NCI-H82 treated with DMSO at 0.1 percent for 48 hours (cell line): ENCODE measurements around the gene IL4I1.

ENCODE experiments used
- DNase-seq: peaks from one replicate; lab custom pipeline; 2025; ENCODE audit not compliant: unreplicated experiment; lab: John Stamatoyannopoulos, UW

Gene IL4I1

DNA sequence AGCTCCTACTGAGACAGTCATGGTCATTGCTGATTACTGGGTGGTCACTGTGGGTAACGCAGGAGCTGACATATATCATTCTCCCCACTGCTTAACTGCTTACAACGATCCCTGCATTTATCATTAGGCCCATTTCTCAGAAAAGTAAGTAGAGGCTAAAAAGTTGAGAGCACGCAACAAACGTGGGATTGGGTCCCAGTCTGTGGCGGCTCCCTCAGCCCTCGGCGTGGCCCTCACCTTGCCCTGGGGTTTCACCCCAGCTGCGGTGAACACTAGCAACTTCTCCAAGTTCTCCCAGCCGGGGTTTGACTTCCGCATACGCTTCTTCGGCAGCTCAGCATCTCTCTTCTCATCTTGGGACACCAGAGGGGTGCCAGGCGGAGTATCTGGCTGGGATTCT lies 31.8 kb downstream of the IL4I1 start:
- DNase-seq: no peak

DNA sequence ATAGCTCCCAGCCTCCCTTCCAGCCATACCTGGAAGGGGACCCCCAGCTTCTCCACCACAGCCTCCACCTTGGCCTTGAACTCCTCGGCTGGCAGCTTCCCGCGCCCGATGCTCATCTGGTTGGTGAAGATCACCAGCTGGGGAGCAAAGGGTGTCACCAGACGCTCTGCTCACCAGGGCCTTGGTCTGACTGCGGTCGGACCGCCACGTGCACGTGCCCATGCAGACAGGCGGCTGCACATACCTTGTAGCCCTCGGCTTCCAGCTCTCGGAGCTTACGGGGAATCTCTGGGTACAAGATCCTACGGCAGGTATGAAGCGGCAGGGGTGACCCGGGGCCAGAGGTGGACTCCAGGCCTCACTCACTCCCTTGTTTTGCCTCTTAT lies 32.8 kb downstream of the IL4I1 start:
- no peak for DNase-seq

DNA sequence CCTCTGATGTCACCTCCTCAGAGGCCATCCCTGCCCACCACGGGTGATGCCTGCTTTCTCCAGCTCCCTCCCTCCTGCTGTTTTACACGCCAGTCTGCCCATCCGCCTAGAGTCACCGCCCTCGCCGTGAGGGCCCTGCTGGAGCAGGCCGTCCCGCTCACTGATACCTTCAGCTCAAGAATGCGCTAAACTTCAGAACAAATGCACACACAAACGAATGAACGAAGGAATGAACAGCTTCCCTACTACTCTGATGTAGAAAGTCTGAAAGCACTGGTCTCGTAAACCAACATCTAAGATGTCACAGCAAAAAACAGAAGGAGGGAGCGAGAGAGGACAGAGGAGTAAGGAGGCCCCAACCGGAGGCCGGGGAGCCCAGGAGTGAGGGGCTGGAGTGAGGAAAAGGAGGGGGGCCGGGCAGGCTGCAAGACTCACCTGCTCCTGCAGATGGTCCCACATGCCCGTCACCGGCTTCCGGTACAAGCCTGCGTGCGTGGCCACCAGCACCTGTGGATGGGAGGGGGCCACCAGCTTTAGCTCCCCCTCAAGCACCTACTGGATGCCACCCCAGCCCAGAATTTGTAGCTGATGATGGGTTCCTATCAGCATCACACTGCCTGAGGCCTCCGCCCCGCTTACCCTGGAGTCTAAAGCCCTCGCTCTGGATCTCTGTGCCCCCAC lies 33.3 kb downstream of the IL4I1 start:
- DNase-seq: no peak

DNA sequence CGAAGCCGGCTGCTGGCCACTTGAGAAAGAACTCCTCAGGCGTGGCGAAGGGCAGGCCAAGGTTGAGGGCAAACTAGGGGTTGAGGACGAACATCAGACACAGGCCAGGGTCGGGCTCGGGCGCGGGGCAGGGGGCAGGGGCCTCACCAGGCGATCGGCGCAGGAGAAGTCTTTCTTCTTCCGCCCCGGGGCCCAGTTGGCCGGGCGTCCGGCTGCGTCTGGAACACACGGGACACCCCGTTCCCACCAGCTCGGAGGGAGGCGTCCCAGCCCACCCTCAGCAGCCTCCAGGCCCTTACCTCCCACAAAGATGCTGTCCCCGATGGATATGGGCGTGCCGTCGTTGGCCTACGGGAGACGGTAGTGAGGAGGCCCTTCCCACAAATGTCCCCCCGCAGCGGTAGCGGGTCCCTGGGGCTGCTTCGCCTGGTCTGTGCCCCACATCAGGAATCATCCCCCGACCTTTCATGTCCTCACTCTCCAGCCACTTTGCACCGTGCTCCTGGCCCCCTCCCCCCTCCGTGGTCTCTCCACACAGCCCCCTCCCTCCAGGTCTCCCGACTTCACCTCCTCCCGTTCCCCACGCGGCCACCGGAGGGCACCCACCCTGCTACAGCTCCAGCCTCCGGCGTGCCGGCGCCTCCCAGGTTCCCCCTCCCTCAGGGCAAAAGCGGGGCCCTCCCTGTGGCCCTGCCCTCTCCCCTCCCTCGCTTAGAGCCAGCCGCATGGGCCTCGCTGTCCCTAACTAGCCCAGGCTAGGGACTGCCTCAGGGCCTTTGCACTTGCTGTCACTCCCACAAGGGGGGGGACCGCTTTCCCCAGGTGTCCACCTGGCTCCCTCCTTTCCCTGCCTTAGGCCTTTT lies 34.1 kb downstream of the IL4I1 start:
- no peak for DNase-seq

DNA sequence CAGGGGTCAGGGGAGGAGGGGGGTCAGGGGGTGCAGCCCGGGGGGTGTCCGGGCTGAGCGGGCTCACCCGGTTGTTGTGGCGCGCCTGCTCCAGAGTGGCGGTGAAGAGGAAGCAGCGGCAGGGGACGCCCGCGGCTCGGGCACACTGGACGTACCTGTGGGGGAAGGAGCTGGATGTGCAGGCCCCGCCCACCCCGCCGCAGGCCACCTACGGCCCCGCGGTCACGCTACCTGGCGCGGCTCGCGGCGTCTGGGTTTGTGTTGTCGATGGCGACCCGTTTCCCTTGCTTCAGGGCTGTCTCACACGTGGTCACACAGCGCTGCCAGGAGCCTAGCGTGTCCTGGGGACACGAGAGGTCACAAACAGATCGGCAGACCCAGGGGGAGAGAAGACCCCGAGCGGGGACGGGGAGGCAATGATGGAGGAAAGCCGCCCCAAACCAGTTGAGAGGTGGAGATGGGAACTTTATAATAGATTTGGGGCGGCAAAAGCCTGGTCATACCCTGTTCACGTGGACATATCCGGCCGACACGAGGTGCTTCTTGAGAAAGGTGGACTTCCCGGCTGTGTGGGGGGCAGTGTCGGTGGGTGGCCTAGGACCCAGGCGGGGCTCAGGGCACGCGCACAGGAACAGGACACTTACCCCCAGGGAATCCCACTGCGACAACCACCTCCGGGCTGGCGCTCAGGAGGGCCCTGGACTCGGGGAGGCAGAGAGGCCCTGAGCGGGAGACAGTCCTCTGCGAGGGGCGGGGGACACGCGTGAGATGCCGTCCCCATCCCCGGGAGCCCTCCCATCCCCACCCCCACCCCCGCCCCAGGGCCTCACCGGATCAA lies 34.9 kb downstream of the IL4I1 start:
- DNase-seq: no peak

DNA sequence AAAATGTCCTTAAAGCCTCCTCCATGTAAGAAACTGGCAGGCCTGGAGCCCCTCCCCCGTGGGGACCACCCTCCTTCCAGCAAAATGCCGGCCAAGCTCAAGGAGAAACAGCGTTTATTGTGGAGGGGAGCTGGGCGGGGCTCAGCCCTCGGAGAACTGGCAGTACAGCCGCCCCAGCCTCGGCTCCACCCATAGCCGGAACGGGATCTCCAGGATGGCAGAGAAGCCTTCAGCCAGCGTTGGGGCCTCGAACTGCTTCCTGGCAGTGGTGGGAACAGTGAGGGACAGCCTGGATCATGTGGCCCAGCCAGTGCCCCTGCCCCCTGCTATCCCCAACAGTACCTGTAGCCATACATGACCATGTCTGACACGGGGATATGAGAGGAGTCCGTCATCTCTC lies 35.6 kb downstream of the IL4I1 start:
- no peak for DNase-seq

DNA sequence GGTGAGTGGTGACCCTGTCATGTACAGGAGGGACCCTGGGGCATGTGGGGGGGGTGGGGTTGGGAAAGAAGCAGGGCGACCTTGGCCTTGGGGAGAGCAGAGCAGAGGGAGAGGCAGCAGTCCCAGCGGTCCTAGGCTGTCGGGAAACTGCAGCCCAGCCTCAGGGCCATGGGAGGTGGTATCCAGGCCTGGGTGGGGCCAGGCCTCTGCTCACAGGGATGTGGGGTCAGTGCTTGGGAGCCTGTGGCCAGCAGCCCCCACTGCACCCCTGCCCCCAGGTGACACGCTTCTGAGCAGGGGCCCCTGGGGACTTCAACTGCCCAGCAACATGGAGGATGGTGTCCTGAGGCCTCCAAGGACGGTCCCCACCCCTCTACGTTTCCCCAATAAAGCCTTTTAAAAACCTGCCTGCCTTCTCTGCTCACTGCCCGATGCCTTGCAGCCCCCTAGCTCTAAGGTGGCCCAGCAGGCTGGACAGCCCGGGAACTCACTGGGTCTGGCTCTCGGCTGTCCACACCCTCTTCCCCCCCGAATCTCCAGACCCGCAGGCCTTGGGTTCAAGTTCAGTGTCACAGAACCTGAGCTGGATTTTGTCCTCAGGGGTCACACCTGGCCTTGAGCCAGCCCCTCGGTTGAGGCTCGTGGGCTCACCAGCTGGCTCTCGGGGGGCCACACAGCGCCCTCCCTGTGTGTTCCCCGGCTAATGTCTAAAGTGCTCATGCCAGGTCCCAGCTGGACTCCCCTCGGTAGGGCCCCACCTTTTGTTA lies 36.2 kb downstream of the IL4I1 start:
- no peak for DNase-seq

DNA sequence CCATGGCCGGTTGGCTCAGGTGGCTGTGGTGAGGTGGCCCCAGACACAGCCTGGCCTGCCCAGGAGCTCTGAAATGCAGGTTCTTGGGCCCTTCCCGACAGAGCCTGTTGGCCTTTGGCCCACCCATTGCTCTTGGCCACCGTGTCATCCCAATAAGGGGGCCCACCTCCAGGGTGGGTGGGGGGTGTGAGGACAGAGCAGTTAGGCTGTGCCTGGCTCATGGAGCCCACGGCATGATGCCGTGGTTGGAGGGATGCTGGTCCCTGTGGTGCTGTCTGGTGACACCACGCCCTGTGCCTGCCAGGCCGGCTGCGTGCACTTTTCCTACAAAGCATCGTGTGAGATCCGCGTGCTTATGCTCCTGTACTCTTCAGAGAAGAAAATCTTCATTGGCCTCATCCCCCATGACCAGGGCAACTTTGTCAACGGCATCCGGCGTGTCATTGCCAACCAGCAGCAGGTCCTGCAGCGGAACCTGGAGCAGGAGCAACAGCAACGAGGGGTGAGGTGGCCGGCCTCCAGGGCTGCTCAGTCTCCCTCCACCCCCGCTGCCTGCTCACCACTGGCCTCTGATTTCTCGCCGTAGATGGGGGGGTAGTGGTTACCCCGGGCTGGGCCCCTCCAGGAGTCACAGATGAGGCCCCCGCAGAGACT lies 36.9 kb downstream of the IL4I1 start:
- no peak for DNase-seq

DNA sequence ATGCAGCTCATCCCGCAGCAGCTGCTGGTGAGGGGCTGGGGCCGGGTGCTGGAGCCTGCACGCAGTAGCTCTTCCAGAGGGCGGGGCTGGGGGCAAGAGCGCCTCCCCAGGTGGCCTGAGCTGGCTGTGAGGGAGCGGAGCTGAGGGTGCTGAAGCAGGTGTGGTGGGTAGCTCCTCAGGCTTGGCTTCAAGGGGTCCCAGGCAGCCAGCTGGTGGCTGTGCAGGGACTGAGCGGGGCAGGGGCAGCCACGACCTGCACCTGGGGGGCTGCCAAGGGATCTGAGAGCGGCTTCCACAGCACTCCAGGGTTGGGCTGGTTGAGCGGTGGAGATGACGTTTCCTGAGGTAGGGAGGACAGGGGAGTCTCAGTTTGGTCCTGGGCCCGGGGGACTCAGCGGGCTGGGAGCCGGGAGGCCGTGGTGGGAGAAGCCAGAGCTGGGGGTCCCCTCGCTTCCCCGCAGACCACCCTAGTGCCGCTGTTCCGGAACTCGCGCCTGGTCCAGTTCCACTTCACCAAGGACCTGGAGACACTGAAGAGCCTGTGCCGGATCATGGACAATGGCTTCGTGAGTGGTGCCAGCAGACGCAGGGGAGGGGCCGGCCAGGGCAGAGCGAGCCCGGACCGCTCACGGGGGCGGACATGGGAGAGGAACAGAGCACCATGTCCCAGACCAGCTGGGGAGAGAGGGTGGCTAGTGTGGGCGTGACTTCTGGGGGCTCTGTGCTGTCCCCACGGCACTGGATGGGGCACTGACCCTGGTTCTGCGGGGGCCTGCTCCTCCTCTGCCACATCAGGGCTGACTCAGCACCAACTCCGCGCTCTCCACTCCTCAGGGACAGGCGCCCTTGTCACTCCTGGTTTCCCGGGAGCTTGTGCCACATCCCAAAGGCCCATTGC lies 38.4 kb downstream of the IL4I1 start:
- DNase-seq: no peak

DNA sequence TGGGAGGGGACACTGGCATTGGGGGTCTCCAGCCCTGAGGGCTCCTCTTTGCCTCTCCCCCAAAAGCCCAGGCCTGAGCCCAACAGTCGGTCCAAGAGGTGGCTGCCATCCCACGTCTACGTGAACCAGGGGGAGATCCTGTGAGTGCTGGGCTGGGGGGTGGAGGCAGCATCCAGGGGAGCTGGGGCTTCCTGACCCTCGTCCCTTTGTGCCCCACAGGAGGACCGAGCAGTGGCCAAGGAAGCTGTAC lies 38.9 kb downstream of the IL4I1 start:
- no peak for DNase-seq

DNA sequence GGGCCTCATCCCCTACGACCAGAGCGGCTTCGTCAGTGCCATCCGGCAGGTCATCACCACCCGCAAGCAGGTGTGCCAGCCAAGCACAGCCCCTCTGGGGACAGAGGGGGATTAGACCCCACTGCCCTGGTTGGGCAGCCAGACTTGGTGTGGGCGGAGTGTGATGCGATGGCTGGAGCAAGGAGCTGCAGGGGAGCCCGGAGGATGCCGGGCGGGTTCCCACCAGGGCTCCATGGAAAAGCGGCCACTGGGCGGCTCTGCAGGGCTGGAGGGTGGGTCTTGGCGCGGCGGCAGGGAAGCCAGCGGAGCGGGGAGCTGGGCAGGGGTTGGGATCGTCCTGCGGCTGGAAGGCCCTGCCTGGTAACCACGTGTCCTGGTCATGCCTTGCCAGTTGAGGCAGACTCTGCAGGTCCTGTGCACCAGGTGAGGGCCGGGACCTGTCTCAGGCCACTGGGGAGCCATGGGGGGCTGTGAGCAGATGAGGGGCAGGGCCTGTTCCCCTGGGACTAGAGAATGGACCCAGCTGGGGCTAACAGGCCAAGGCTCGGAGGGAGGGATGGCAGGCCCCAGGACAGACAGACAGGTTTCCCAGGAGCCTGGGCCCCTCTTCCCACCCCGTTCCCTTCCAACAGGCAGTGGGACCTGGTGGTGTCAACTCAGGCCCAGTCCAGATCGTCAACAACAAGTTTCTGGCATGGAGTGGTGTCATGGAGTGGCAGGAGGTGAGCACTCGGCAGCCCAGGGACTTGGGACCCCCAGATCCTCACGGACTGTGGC lies 39.4 kb downstream of the IL4I1 start:
- no peak for DNase-seq

DNA sequence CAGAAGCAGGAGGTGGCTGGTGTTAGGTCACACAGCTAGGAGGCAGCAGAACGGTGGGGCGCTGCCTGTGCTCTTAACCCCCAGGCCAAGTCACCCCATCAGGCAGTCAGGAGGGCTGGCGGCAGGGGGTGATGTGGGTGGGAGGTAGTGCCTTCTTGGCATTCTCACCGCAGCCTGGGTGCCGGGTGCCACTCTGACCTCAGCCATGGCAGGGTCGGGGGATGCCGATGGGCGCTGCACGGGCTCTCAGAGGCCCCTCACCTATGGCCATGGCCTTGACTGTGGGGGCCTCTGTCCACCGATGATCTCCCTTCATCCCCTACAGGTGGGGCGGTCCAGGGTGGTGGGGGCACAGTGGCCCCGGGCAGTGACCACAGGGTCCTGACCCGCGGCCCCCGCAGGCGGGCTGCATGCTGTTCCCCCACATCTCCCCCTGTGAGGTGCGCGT lies 40.1 kb downstream of the IL4I1 start:
- no peak for DNase-seq

DNA sequence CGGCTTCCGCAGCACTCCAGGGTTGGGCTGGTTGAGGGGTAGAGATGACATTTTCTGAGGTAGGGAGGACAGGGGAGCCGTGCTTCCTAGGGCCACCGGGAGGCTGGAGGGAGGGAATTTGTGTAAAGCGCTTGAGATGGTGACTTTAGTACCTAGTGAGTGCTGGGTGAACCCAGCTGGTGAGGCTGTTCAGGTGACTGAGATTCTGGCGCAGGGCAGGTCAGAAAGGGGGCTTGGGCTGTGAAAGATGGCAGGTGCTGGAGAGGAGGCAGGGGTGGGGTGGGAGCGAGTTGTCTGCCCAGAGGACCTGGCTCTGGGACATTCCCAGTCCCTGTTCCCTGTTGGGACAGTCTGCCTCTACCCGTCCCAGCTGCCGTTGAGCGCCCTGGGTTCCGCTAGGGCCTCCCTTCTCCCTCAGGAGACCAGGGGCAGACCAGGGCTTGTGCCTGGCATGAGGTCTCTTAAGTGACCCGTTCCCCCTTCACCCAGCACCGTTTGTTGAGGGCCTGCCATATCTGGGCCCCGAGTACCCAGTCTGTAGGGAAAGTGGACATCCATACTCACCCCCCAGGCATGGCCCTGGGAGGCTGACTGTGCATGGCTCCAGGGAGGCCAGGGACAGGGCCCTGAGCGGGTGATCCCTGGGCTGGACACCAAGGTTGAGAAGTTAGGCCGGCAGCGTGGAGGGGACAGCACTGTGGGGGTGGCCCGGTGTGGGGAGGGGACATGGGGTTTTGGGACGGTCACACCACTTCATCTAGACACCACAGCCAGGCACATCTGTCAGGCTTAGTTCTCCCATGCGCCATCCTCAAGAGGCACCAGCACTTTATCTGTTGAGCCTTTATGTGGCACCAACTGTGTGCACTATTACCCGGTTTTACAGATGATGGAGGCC lies 40.8 kb downstream of the IL4I1 start:
- no peak for DNase-seq

DNA sequence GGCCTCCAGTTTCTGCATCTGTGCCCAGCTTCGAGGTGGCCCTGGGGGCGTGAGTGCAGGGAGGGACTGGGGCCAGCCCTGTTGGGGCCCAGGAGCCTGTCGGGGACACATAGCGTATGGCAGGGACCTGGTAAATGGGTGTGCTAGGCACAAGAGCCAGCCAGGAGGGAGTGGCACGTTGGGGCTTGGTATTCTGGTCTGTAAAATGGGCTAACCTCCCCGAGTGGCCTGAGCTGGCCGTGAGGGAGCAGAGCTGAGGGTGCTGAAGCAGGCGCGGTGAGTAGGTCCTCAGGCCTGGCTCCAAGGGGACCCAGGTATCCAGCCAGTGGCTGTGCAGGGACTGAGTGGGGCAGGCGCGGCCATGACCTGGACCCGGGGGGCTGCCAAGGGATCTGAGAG lies 41.4 kb downstream of the IL4I1 start:
- DNase-seq: no peak

DNA sequence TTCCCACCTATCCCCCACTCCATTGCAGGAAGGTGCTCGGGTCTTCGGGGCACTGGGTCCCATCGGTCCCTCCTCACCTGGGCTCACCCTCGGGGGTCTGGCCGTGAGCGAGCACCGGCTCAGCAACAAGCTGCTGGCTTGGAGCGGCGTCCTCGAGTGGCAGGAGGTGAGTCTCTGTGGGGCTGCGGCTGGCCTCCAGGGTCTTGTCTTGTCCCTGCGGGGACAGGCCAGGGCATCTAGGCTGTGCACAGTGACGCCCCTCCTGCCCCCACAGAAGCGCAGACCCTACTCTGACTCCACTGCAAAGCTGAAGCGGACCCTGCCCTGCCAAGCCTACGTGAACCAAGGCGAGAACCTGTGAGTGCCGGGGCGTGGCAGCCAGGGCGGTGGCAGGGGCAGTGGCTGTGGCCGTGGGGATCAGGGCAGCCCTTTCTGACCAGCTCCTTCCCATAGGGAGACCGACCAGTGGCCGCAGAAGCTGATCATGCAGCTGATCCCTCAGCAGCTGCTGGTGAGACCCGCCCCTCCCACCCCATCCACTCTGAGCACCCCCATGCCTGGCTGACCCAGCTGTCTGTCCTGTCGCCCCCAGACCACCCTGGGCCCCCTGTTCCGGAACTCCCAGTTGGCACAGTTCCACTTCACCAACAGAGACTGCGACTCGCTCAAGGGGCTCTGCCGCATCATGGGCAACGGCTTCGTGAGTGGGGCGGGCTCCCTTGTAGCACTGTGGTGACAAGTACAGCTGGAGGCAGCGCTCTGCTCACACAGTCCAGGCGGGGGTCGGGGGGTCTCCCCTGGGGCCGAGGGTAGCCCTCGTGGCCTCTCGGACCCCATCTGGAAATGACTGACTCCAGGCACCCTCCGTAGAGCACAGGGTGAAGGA lies 42.1 kb downstream of the IL4I1 start:
- no peak for DNase-seq

DNA sequence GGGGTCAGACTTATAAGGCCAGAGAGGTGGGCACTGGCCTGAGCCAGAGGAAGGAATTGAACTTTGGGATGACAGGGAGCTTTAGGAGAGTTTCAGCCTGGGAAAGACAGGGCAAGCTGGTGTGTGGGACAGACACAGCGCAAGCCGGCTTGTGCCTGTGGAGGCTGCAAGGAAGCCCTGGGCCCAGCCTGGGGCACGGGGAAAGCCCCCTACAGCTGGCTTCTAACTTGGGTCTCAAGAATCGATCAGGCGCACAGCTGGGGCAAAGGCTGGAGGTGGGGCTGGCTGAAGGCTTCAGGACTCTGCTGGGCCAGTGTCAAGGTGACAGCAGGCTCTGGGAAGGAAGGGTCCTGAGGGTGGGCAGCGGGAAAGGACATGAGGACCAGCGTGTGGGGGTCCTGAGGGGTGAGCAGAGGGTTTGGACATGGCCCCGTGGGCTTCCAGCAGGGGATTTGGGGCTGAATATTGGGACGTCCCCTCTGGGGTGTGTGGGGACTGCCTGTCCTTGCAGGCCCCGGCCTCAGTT lies 42.8 kb downstream of the IL4I1 start:
- DNase-seq: no peak

DNA sequence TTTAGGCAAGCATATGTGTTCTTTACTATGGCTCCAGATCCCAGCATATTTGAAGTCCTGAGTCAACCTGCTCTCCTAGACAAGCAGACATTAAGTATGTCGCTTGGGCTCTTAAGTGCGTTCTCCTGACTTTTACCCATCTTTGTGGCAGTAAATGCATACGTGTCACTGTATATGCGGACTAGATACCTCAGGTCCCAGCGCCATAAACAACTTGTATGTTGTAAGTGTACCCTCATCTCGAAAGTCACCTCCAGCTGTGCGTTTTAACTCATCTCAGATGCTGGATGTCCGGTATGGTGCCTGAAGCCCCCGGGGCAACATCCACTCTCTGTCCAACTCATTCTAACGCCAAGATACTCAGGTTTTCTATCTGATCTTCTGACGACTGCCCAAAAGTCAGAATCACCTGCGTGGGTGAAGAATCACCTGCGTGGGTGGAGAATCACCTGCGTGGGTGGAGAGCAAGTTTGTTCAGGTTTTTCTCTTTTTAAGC lies 44.0 kb downstream of the IL4I1 start:
- DNase-seq: no peak
